NCI-H2107 (cell line): ENCODE results near the gene ETNK2.

ENCODE experiments used
- DNase-seq: peaks from one replicate; lab custom pipeline; 2025; lab: John Stamatoyannopoulos, UW

ETNK2 gene

GRCh38 chr1:204151552-204152309 lies at the start of gene ETNK2:
ETNK2 (minus strand) TSS chr1:204152044; CDS start chr1:204151852, 192 bp downstream.
- peak; percentile 43 for DNase-seq

DNA sequence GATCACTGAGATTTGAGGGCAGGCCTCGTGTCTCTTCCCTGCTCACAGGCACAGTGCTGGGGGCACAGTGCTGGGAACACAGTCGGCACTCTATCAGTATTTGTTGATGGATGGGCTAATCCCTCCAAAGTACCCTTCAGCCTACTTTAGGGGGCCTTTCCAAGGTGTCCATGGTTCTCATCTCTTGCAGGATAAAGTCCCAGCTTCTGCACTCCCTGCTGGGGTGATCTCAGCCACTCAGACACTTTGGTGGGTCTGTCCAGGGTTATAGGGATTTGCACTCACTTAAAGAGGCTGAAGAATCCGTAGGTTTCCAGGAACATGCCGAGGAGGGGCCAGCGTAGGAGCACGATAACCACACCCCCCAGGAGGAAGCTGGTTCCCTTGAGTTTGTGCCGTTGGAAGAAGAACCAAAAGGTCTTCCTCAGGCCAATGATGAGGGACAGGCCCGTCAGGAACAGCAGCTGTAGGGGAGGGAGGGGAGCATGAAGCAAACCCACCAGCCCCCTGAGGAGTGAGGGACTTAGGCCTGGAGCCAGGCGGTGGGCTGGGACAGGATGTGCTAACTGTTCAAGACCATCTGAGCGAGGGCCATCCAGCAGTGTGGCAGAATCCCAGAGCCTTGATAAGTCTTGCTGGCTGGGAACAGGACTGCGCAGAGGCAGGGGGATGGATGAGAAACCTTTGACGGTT lies 49.6 kb upstream of the ETNK2 start:
- no peak for DNase-seq

- DNase-seq: no peak
Observed at GRCh38 chr1:204199579-204199978, 47.7 kb upstream of the ETNK2 start.

DNA sequence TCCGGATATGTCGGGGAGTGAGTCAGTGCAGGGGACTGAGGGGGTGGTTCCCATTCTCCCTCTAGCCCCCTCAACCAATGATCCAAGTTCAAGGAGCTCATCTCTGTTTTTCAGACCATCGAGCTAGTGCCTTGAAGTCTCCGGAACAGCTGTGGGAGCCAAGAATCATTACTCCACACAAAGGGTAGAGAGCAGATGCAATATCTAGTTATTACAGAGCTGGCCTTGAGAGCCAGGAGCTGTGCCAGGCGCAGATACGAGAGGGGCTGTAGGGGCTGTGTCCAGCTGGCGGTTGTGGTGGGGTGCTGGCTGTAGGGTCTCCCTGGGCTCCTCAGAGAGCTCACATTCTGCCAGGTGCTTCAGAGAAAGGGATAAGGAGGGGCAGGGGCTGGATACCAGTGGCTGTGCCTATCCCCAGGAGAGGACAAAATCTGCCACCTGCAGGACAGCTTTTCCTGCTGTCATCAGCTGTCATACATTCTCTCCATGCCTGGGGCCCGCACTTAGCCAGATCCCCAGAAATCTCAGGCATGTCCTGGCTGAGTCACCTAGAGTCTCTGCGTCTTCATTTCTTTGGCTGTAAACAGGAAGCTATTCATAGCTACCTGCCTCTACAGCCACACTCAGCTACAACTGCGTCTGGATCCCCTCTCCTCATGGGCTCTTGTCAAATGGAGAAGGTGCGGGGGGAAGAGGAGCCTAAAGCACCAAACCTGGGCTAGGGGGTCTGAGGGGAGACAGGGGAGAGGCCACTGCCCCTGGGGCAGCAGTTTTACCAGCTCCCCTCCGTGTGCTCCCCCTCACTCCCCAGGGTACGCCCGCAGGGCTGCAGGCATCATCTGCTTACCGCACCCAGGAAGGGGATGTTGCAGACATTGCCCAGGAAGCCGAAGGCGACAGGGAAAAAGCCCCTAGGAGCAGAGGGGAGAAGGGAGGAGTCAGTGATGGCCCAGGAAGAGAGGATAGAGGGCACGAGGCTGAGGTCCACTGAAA lies 46.8 kb upstream of the ETNK2 start:
- peak; percentile 53 for DNase-seq

- no peak for DNase-seq
Observed at GRCh38 chr1:204197068-204197467, 45.2 kb upstream of the ETNK2 start.

DNA sequence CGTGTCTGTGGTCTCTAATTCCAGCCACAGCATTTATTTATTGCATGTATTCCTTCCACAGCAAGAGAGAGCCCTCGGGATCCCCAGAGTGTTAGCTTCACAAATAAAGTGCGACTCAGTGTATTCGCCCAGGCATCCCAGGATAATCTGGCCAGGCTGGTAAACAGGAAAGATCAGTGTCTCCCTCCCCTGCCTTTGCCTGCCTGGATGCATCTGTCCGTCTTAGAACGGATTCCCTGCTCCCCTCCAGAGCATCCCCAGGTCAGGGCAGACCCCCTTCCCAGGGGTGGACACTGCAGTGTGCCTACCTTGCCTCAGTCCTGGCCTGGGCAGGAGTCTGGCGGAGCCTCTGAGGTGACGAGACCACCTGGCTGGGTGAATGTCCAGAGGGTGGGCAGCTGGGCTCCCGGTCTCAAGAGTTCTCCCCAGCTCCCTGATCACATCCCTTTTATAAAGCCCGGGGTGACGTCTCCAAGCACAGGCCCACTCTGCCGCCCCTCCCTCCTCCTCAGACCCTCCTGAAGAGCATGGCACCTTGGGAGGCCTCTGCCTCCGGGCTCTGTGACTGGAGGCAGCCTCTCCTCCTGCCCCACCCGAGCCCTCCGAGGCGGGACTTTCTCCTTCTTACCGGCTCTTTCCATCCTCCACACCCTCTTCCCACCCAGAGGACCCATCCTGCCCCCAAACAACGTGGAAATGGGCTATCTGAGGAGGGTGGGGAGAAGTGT lies 44.4 kb upstream of the ETNK2 start, which contains the start of gene KISS1:
Gene KISS1 (minus strand): TSS at position 424 of the 728 bp plus-strand sequence. CDS start 3,615 bp downstream, outside the sequence.
- no peak for DNase-seq

- DNase-seq: no peak
Observed at GRCh38 chr1:204194771-204195170, 42.9 kb upstream of the ETNK2 start.

GRCh38 chr1:204194080-204194479 lies 42.2 kb upstream of the ETNK2 start:
- no peak for DNase-seq

DNA sequence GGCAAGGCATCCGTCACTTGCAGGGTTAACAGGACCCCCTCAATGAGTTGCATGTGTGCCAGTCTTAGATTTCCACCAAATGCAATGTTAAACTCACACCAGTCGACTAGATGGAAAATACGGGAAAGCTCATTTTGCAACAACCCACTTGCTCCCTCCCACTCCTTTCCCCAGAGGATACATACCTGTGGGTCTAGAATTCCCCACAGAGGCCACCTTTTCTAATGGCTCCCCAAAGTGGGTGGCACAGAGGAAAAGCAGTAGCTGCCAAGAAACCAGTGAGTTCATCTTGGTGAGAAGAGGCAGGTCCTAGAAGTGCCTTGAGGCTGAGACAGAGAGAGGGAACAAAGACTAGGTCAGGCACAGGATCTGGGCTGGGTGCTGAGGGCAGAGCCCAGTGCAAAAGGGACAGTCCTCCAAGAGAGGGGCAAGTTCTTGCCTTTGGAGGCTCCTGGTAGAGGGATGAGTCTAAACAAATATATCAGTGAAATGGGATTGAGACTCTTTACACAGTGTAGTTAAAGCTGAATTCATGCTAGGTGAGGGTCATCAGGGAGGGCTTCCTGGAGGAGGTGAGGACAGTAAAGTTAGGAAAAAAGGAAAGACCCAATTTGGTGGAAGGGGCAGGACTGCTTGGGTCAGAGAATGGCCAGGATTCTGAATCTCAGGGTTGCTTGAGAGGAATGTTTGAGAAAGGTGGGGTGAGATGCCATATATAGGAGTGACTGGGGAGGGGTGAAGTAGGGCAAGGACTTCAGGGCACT lies 40.9 kb upstream of the ETNK2 start:
- no peak for DNase-seq

- peak; percentile 76 for DNase-seq
Observed at GRCh38 chr1:204192046-204192445, 40.2 kb upstream of the ETNK2 start.

GRCh38 chr1:204191456-204191855 lies 39.6 kb upstream of the ETNK2 start:
- DNase-seq: no peak

DNA sequence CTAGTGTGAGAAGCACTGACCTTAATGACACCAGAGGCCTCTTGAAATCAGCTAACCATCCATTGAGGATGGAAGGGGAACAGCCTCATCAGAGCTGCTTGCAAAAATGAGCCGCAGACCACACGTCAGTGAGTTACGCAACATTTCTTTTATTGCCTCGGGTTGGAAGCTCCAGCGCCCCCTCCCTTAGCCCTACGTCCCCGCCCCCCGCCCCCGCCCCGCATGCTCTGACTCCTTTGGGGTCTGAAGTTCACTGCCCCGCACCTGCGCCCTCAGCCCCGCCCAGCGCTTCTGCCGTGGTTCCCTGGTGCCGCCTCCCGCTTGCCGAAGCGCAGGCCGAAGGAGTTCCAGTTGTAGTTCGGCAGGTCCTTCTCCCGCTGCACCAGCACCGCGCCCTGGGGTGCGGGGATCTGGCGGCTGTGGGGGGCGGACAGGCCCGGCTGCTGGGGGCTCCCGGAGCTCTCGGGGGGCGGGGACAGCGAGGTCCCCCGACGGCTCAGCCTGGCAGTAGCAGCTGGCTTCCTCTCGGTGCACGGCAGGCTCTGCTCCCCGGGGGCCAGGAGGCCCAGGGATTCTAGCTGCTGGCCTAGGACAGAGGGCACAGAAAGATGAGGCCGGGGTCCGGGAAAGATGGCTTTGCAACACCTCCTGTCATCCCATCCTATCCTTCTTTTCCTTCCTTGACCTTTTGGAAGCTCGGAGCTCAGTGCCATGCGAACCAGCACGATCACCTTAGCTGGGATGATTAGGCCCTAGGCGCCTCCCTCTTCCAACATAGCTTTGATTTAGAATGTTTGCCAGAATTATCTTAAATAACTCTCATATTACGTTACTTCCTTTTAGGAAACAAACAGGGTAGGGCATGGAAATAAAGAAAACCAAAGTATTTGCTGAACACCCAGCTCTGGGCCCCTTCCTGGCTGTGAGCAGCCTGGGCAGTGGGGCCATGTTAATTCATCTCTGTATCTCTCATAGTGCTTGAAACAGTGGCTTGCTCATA lies 38.7 kb upstream of the ETNK2 start:
- peak; percentile 53 for DNase-seq

- no peak for DNase-seq
Observed at GRCh38 chr1:204188959-204189639, 37.3 kb upstream of the ETNK2 start.

DNA sequence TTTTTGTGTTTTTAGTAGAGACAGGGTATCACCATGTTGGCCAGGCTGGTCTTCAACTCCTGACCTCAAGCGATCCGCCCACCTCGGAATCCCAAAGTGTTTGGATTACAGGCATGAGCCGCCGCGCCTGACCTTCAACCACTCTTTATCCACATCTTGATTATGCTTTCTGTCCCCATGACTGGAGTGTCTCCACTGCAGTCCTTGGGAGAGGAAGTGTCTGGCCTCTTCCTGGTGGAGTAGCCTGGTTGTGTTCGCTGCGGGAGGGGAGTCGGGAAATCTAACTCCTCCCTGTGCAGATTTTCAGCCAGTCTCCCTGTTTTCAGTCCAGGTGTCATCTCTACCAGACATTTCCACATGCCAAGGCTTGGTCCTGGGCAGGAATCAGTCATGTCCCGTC lies 34.8 kb upstream of the ETNK2 start:
- no peak for DNase-seq

- DNase-seq: no peak
Observed at GRCh38 chr1:204181116-204181515, 29.3 kb upstream of the ETNK2 start.

DNA sequence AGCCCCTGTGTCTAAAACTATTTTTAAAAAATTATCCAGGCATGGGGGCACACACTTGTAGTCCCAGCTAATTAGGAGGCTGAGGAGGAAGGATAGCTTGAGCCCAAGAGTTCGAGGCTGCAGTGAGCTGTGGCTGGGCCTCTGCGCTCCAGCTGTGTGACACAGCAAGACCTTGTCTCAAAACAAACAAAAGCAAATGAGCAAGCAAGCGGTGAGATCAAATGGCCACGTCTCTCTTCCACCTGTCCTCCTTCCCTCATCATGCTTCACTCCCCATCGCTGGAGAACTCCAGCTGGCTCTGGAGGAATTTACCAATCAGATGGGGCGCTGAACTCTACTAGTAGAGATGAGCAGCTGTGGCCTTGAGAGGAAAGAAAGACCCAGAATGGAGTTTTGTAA lies 28.3 kb upstream of the ETNK2 start:
- no peak for DNase-seq

DNA sequence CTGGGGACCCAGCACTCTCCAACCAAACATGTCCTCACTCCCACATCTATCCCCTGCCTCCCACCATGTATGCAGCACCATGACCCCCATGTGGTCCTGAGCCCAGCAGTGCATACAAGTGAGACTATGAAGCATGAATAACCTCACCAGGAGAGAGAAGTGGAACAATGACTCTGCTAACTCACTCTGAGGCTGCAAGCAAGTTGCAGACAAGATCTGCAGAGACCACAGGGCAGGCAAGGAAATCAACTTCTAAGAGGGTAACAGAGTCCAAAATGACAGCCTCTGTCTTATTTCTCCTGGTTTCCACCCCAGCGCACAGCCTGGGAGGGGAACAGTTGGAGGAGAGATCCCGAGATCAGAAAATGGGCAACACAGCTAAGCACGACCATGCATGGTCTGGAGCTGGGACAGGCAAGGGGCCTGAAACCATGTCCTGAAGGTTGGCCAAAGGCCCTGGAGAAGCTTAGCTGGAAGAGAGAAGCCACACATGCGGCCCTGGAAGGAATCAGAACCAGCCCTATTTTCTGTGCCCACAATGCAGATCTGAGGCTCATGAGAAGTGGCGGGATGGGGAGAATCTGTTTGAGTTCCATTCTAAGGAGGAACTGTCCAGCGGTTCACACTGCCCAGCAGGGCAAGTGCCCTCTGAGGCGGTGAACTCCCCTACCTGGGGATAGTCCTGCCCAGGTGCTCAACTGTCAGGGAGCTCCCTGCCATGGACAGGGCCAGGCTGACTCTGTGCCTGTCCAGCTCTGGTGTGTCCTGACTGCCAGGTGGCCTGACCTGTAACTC lies 26.8 kb upstream of the ETNK2 start:
- DNase-seq: no peak

GRCh38 chr1:204177133-204177532 lies 25.3 kb upstream of the ETNK2 start:
- no peak for DNase-seq
